Lung (tissue), 12 donors: ENCODE measurements around the gene PET100. TPM values are rescaled to one million over a fixed set of nuclear protein-coding genes. Genes with fewer than 3 reads are reported as not detected.

ENCODE experiments used
- ATAC-seq: fragments of 200-7000 bp; cut with Tn5 transposase; one replicate; pipeline ENCODE4 v1.9.1; 2020; ENCODE audit warnings: moderate number of reproducible peaks; ENCODE audit not compliant: insufficient read depth, low FRiP score
- DNase-seq, 3 donors: peaks; one replicate each; pipeline ENCODE4 v3.0.0-alpha.2; 2013 to 2017
- H3K27ac ChIP-seq, 2 donors: one replicate each; pipeline ENCODE4 v1.5.1; 2013; ENCODE audit warnings: mild to moderate bottlenecking in 2 of 2, moderate library complexity in 2 of 2, control low read depth in 1 of 2, inconsistent platforms in 1 of 2, low read depth in 1 of 2, low read length in 1 of 2
- H3K27me3 ChIP-seq, 3 donors: one replicate each; pipeline ENCODE4 v1.5.1; 2013; ENCODE audit warnings: low read length in 2 of 3; ENCODE audit not compliant: control insufficient read depth in 3 of 3, insufficient read depth in 3 of 3
- H3K36me3 ChIP-seq, 4 donors: one replicate each; pipeline ENCODE4 v1.5.1; 2013; ENCODE audit warnings: low read length in 4 of 4, mild to moderate bottlenecking in 1 of 4, moderate library complexity in 1 of 4; ENCODE audit not compliant: control insufficient read depth in 4 of 4, insufficient read depth in 4 of 4
- H3K4me1 ChIP-seq, 5 donors: one replicate each; pipeline ENCODE4 v1.5.1; 2013; ENCODE audit warnings: low read length in 5 of 5, mild to moderate bottlenecking in 2 of 5, moderate library complexity in 1 of 5; ENCODE audit not compliant: control insufficient read depth in 5 of 5, insufficient read depth in 5 of 5
- H3K4me3 ChIP-seq: one replicate; pipeline ENCODE4 v1.5.1; 2013; ENCODE audit warnings: mild to moderate bottlenecking, control low read depth, moderate library complexity
- H3K9ac ChIP-seq, 2 donors: one replicate each; pipeline ENCODE4 v1.5.1; 2013; ENCODE audit warnings: low read length in 2 of 2, control low read depth in 1 of 2; ENCODE audit not compliant: insufficient read depth in 1 of 2
- H3K9me3 ChIP-seq, 4 donors: one replicate each; pipeline ENCODE4 v1.5.1; 2013; ENCODE audit warnings: low read length in 3 of 4, mild to moderate bottlenecking in 1 of 4, moderate library complexity in 1 of 4; ENCODE audit not compliant: control insufficient read depth in 4 of 4, insufficient read depth in 3 of 4
- WGBS, 2 donors: extraction: QIAGEN DNeasy Blood & Tissue Kit; methylation state at CpG; one replicate each; pipeline ENCODE4 v1.1.7; 2013; 5-methylcytosine and 5-hydroxymethylcytosine counted together
- polyA plus RNA-seq, 2 donors: library from polyadenylated mRNA; stranded (reverse); fragments of 200-250 nt; gene quantifications; one replicate each; pipeline ENCODE4 v1.2.1, GENCODE V29; 2013
- total RNA-seq, 2 donors: library from RNA; depleted of rRNA in 1 of 2; stranded (reverse); fragments of >200 nt in 1 of 2; gene quantifications; one replicate each; pipeline ENCODE4 v1.2.1, GENCODE V29; 2014 to 2021
- TF ChIP-seq, protein P1 (sequence below): IDR thresholded peaks from 2 replicates; pipeline ENCODE4 v1.5.1; 2012; ENCODE audit warnings: mild to moderate bottlenecking; ENCODE audit errors: control extremely low read depth, extremely low read depth
- donor health status: control.
- donor health status: control.
- donor health status: Bipolar disorder and iron deficiency.
- donor health status: healthy.
- donor health status: DM: yes; HTN: yes; CAD: no.

The PET100 gene
- total and polyA plus RNA-seq, 4 donors, result 26.9 to 383 (median 88.1) TPM

DNA sequence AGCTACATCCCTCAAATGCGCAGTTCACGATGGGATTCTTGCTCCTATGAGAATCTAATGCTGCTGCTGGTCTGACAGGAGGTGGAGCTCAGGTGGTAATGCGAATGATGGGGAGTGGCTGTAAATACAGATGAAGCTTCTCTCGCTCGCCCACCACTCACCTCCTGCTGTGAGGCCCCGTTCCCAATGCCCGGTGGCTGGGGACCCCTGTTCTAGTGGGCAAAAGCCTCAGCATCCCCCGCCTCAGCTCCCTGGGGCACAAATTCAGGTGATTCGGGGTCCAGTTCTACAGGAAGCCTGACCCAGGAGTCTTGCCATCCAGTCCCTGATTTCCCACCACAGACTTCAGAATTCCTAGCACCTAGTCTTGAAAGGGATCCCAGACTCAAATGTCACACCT is 42.9 kb downstream of the PET100 start:
- WGBS, 2 donors, result 55 to 57% methylated on average over 9 of the region's 9 CpGs
- TF ChIP-seq, protein P1, sequence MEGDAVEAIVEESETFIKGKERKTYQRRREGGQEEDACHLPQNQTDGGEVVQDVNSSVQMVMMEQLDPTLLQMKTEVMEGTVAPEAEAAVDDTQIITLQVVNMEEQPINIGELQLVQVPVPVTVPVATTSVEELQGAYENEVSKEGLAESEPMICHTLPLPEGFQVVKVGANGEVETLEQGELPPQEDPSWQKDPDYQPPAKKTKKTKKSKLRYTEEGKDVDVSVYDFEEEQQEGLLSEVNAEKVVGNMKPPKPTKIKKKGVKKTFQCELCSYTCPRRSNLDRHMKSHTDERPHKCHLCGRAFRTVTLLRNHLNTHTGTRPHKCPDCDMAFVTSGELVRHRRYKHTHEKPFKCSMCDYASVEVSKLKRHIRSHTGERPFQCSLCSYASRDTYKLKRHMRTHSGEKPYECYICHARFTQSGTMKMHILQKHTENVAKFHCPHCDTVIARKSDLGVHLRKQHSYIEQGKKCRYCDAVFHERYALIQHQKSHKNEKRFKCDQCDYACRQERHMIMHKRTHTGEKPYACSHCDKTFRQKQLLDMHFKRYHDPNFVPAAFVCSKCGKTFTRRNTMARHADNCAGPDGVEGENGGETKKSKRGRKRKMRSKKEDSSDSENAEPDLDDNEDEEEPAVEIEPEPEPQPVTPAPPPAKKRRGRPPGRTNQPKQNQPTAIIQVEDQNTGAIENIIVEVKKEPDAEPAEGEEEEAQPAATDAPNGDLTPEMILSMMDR, result no peak
- Histone ChIP-seq H3K9me3 (peaks cover 0 to 2% (median 0%) of the 10 kb centered on the region in 4 donors), H3K27ac (no peak overlapping the region), H3K4me3 (no peak overlapping the region), H3K36me3 (no peaks in the 10 kb centered on the region), H3K4me1 (peaks cover 0 to 4% (median 0%) of the 10 kb centered on the region in 5 donors), H3K27me3 (peaks cover 10 to 30% (median 11%) of the 10 kb centered on the region in 3 donors), H3K9ac (no peak overlapping the region)
- ATAC-seq (no peak), DNase-seq (no peak)

- Histone ChIP-seq H3K27me3 (peaks cover 10 to 30% (median 14%) of the 10 kb centered on the region in 3 donors), H3K36me3 (no peaks in the 10 kb centered on the region), H3K9me3 (peaks cover 0 to 2% (median 0%) of the 10 kb centered on the region in 4 donors), H3K9ac (no peak overlapping the region), H3K4me3 (no peak overlapping the region), H3K27ac (no peak overlapping the region), H3K4me1 (peaks cover 0 to 4% (median 0%) of the 10 kb centered on the region in 5 donors)
- DNase-seq, result peak; percentile 36 to 51 (median 41)
- ATAC-seq, result peak; percentile 84
- 35 to 52% methylated on average over 16 to 21 of the region's 21 CpGs for WGBS, 2 donors
- TF ChIP-seq, protein P1, result no peak
Observed at GRCh38 chr19:7674010-7675005, 44.7 kb downstream of the PET100 start.

- Histone ChIP-seq H3K4me1 (peaks cover 0 to 3% (median under 1%) of the 10 kb centered on the region in 5 donors), H3K9me3 (peaks cover 0 to 2% (median 0%) of the 10 kb centered on the region in 4 donors), H3K4me3 (no peak overlapping the region), H3K36me3 (peaks cover 0 to 3% (median 0%) of the 10 kb centered on the region in 4 donors), H3K9ac (no peak overlapping the region), H3K27me3 (peaks cover 6 to 18% (median 10%) of the 10 kb centered on the region in 3 donors), H3K27ac (peak overlapping the region in 1 of 2 donors; percentile 10)
- no peak for ATAC-seq
- TF ChIP-seq, protein P1, result no peak
- no peak for DNase-seq
- WGBS, 2 donors, result 11 to 18% methylated on average over 7 of the region's 7 CpGs
Observed at GRCh38 chr19:7676376-7676775, 46.8 kb downstream of the PET100 start.
